Stimulated activated CD4-positive, alpha-beta T cell treated with anti-CD3 and anti-CD28 coated beads, Interleukin-2, amount 100 ng/mL, for 4 hours (primary cell): ENCODE measurements around the gene ZSWIM6.

Source experiments
- DNase-seq: peaks from one replicate; pipeline ENCODE4 v3.0.0-alpha.2; 2020; ENCODE audit warnings: low read depth

ZSWIM6 gene

GRCh38 chr5:61332851-61333320 is 828 bp downstream of the ZSWIM6 start:
- no peak for DNase-seq

DNA sequence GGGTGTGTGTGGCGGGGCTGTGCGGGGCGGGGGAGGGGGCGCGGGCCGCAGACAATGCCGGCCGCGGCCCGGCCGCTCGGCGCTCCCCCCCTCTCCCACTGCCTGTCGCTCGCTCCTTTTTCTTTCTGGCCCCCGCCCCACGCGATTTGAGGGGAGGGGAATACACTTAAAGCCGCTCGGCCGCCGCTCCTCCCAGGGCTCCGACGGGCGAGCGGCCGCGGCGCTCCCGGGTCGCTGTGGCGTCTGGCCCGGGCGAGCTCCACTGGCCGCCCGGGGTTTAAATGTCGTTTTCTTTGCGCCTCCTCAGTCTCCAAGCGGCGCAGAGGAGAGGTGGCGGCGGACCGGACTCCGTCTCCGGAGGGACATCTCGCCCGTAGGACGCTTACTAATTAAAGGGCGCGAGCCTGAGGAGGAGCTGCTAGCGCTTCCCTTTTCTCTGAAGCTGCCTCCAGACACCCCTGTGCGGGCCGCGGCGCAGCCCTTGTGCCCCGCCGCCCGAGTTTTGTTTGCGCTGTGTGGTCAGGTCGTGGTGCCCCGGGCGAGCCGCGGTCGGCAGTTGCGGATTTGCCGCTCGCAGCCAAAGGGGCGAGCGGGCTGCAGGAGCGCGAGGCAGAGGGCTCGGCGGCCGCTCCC is 1.4 kb downstream of the ZSWIM6 start:
- no peak for DNase-seq

GRCh38 chr5:61333954-61334867 is 2.2 kb downstream of the ZSWIM6 start:
- DNase-seq: no peak

GRCh38 chr5:61334868-61335615 is 3.0 kb downstream of the ZSWIM6 start:
- DNase-seq: no peak

DNA sequence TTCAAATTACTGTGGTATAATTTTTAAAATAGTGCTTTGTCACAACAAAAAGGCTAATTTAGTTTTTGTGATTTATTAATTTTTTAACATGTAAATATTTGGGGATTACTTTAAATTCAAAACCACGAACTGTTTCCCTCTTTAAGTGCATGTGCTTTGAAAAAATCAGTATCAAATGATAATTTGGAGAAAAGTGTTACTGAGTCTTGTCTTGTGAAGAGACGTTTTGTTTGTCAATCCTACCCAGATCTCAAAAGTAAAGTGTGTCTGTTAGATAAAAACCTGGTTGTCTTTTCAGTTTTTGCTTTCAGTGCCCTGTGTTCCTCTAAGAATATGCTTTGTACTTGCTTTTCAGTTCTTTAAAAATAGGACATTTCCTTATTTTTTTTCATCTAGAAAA is 7.7 kb downstream of the ZSWIM6 start:
- no peak for DNase-seq

DNA sequence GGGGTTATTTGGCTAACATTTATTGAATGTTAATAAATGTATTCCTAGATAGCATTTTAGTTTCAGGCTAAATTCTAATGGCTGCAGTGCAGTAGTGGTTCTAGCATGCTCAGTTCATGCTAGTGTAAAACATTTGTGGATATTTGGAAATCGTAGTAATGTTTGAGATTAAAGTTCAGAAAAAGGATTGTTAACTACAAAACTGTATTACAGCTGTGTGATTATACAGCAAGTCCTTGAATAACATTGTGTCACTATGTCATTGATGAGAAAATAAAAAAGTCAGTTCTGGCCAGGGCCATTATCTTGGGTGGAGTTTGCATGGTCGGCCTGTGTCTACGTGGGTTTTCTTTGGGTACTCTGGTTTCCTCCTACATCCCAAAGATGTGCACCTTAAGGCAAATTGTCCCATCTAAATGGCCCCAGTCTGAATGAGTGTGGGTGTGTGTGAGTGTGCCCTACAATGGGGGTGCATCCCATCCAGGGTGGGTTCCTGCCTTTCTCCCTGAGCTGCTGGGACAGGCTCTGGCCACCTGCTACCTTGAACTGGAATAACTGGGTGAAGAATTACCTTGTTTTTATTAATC is 8.8 kb downstream of the ZSWIM6 start:
- DNase-seq: no peak

- no peak for DNase-seq
Observed at GRCh38 chr5:61342071-61342501, 10.0 kb downstream of the ZSWIM6 start.

- DNase-seq: no peak
Observed at GRCh38 chr5:61344187-61344944, 12.3 kb downstream of the ZSWIM6 start.

GRCh38 chr5:61346511-61346910 is 14.5 kb downstream of the ZSWIM6 start:
- no peak for DNase-seq

DNA sequence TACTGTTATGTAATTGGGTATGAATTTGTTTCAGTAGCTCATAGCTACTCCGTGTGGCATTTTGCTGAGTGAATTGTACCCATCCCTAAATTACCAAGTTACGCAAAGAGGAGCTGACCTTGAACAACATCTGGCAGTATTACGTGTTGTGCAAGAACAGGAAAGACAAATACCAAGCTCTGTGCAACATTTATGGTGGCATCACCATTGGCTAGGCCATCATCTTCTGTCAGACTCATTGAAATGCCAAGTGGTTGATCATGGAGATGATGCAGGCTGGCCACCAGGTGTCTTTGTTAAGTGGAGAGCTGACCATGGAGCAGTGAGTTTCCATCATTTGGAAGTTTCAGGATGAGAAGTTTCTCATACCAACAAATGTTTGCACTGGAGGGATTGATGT is 15.0 kb downstream of the ZSWIM6 start:
- DNase-seq: no peak

DNA sequence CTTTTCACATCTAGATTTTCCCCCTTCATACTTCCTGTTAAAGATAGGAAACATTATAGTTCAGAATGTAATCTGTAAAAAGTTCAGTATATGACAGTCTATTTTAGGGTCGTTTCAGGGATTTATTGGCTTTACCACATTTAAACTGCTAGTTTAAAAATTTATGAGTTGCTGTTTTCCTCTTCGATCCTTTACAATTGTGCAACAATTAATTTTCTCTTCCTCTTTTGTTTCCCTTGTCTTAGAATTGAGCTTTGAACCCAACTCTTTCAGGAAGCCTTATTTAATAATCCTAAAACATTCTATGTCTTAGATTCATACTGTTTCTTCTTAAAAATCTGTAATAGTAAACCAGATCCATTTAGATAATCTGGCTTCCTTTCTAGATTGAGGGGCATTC is 16.4 kb downstream of the ZSWIM6 start:
- no peak for DNase-seq

DNA sequence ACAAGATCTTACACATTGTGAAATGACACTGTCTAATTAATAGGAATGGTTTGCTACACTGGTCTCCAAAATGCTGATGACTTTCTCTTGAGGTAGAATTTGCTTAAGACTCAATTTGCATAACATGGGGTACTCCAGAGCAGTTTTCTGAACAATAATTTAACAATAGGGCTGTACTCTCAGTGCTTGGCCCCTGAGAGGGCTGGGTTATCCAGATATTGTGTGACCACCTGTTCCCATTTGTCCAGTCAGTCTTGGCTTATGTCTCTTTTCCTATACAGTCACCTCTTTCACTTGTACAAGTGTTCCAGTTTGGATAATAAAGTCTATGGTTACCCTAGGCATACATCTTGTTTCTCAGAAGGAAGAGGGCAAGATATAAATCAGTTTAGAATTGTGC is 17.9 kb downstream of the ZSWIM6 start:
- no peak for DNase-seq

- no peak for DNase-seq
Observed at GRCh38 chr5:61350535-61350934, 18.5 kb downstream of the ZSWIM6 start.

- DNase-seq: no peak
Observed at GRCh38 chr5:61351733-61352132, 19.7 kb downstream of the ZSWIM6 start.

DNA sequence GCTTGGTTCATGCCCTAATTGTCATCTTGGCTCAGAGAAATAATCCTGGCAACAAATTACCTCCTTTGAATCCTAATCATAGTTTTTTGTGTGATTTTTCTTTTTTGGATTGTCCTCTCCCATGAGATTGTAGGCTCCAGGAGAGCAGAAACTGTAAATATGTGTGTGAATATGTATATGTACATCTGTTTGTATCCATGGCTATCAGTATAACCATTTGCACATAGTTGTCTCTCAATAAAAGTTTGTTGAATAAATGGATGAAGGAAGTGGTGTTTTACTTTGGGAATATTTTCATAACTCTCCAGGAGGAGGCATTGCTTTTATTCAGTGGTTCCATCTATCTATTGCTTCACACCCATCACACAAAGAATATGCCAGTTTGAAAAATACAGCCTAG is 20.1 kb downstream of the ZSWIM6 start:
- DNase-seq: no peak

DNA sequence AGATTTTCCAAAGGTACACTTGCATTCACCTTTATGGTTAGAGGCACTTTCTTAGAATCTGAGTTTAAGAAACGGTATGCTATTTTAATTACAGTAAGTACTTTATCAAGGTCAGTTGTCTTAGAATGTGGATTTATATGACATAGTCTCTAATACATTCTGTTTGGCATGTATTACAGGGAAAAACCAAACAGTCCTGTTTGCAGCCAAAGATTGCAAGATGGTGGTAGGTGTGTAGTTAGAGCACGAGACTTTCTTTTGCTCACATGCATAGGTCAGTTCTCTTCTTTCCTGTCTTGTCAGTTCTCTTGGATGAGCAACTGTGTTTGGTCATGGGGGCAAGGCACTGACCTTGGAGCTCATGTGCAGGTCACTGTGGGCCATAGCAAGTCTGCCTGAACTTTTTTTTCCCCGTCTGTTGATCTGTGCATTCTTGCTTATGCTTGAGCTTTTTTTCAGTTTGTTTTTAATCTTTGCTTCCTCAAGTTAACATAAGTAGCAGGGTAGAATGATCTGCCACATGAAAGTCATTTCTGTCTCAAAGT is 20.6 kb downstream of the ZSWIM6 start:
- DNase-seq: no peak

DNA sequence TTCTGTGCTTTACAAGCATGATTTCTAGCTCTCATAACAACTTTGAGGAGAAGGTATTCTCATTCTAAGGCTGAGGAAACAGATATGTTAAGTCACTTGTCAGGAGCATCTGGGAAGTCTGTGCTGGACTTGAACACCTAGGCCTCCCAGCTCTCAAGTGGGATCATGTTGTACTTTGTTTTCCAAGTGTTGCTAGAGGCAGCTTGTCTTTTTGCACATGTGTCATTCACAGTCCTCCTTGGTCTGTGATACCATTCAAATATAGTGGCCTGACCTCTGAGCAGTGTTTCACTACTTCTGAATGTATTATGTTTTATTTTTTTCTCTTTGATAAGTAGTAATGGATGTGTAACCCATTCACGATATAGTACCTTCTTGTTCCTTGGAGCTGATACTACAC is 21.2 kb downstream of the ZSWIM6 start:
- no peak for DNase-seq

GRCh38 chr5:61354199-61354598 is 22.1 kb downstream of the ZSWIM6 start:
- DNase-seq: no peak

- no peak for DNase-seq
Observed at GRCh38 chr5:61357745-61358144, 25.7 kb downstream of the ZSWIM6 start.

GRCh38 chr5:61362796-61363368 is 30.8 kb downstream of the ZSWIM6 start:
- DNase-seq: no peak
